Common myeloid progenitor, CD34-positive (primary cell): ENCODE measurements around the gene PCGF2.
A peak's percentile ranks its signal among the peaks of the same experiment; 100 is the strongest.
"Not testable (repeated sequence)": the region's sequence is repeated elsewhere in the genome, so short reads cannot be mapped to it uniquely, and the experiment has no call there.

Experiments used
- CTCF ChIA-PET: fragments of 350-600 bp; sonication (Branson Sonifier 250); formaldehyde crosslinking; loops from one replicate; lab custom pipeline; 2021; ENCODE audit warnings: antibody characterized with exemption; lab: Charles Lee
- POLR2A ChIA-PET: fragments of 350-600 bp; sonication (Branson Sonifier 250); formaldehyde crosslinking; loops from one replicate; lab custom pipeline; 2021; ENCODE audit warnings: antibody characterized with exemption; lab: Charles Lee
- DNase-seq, 3 donors: peaks; one replicate each; pipeline versions ENCODE4 v3.0.0 to v3.0.0-alpha.2; 2013
- H3K27ac ChIP-seq, 2 experiments: 1 replicate in 1 of 2; 2 replicates in 1 of 2; pipeline ENCODE4 v1.7.0; 2013; ENCODE audit warnings: inconsistent platforms in 2 of 2, low read length in 2 of 2, mild to moderate bottlenecking in 2 of 2, low read depth in 1 of 2, moderate library complexity in 1 of 2; ENCODE audit not compliant: severe bottlenecking in 2 of 2, insufficient read depth in 1 of 2, poor library complexity in 1 of 2
- H3K27me3 ChIP-seq, 5 experiments: replicated peaks in 2 of 5; 1 replicate in 3 of 5; 2 replicates in 2 of 5; pipeline versions ENCODE4 v1.6.1 to v1.7.0; 2013; ENCODE audit warnings: low read length in 4 of 5, mild to moderate bottlenecking in 2 of 5, moderate library complexity in 2 of 5, inconsistent platforms in 1 of 5; ENCODE audit not compliant: insufficient read depth in 5 of 5, control insufficient read depth in 4 of 5
- H3K36me3 ChIP-seq, 4 experiments: 1 replicate in 2 of 4; 2 replicates in 2 of 4; pipeline versions ENCODE4 v1.6.1 to v1.7.0; 2013; ENCODE audit warnings: low read length in 3 of 4, control low read depth in 1 of 4, mild to moderate bottlenecking in 1 of 4; ENCODE audit not compliant: control insufficient read depth in 4 of 4, insufficient read depth in 4 of 4
- H3K4me1 ChIP-seq, 4 experiments: 1 replicate in 3 of 4; 2 replicates in 1 of 4; pipeline versions ENCODE4 v1.6.1 to v1.7.1; 2013; ENCODE audit warnings: low read length in 3 of 4, mild to moderate bottlenecking in 3 of 4, control low read depth in 1 of 4, inconsistent platforms in 1 of 4, moderate library complexity in 1 of 4; ENCODE audit not compliant: control insufficient read depth in 4 of 4, insufficient read depth in 4 of 4; ENCODE audit errors: control extremely low read depth in 1 of 4
- H3K4me3 ChIP-seq, 7 experiments: 1 replicate in 4 of 7; 2 replicates in 3 of 7; pipeline versions ENCODE4 v1.5.1 to v1.7.0; 2013; ENCODE audit warnings: mild to moderate bottlenecking in 7 of 7, low read length in 6 of 7, moderate library complexity in 6 of 7, inconsistent platforms in 2 of 7, low read depth in 2 of 7, control low read depth in 1 of 7; ENCODE audit not compliant: insufficient read depth in 4 of 7, control insufficient read depth in 1 of 7; ENCODE audit errors: extremely low read depth in 1 of 7
- H3K9me3 ChIP-seq, 5 experiments: 1 replicate in 4 of 5; 2 replicates in 1 of 5; pipeline versions ENCODE4 v1.6.1 to v1.7.1; 2013; ENCODE audit warnings: low read length in 4 of 5, mild to moderate bottlenecking in 2 of 5, inconsistent platforms in 1 of 5, low read depth in 1 of 5, moderate library complexity in 1 of 5; ENCODE audit not compliant: control insufficient read depth in 4 of 5, insufficient read depth in 2 of 5; ENCODE audit errors: control extremely low read depth in 1 of 5
- WGBS: methylation state at CpG from one replicate; pipeline ENCODE4 v1.1.5; 2013; ENCODE audit not compliant: insufficient coverage; 5-methylcytosine and 5-hydroxymethylcytosine counted together

The PCGF2 gene

DNA sequence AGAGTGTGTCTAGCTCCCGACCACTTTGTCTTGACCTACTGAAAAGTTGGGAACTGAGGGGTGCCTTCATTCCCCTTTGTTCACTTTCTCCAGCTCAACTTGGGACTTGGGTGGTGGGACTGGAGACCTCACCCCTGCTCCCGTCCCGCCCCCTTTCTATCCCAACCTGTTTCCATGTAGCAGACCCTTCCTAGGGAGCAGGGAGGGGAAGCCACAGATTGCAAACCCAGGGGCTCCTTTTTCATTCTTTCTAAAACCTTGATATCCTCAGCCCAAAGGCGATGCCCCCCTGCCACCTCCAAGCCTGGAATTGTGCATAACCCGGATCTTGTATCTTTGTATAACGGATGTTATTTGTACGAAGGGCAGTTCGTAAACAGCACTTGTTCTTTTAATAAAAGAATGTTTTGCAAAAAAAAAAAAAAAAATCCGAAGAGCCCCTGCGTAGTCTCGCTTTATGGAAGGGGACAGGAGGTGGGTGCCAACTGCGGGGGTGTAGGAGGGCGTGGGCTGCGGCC, 18.7 kb downstream of the PCGF2 start:
- Histone ChIP-seq H3K4me3 (peak overlapping the region; percentile 50 to 80 (median 67)), H3K9me3 (no peaks in the 10 kb centered on the region), H3K27ac (peak overlapping the region in 1 of 2 experiments; percentile 54), H3K36me3 (peaks cover 0 to 14% (median 4%) of the 10 kb centered on the region in 4 experiments), H3K27me3 (no peaks in the 10 kb centered on the region), H3K4me1 (peaks cover 8 to 54% (median 49%) of the 10 kb centered on the region in 4 experiments)
- ChIA-PET CTCF (interaction anchor here (0.7 to 3.0 kb wide), 8 partner anchors 13 to 221 kb away, joined by 3 to 11 read pairs (median 4); no protein-coding TSS in a partner anchor), POLR2A (no interaction called here)
- DNase-seq, result no peak
- WGBS, result 27% methylated on average over 9 of the region's 14 CpGs

DNA sequence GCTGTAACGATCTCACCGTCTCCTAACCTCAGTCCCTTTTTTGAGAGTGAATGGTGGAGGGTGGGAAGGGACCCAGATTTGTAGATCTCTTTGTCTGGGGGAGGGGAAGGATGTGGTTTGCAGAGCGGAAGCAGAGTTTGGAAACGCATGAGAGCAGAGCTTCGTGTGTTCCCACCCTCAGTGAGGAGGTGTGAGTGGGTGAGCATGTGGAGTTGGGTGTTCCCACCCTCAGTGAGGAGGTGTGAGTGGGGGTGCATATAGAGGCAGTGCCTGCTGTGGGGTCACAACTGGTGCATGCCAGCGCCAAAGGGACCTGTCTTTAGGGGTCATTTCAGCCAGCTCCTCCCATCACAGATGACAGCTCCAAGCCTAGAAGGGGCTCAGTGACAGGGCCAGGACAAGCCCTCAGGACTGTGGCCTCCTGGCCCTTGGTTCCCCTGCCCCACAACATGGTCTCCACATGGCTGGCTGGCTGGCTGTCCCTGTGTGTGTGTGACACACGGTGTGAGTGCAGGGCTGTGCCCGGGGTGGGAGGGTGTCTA, 19.8 kb downstream of the PCGF2 start:
- Histone ChIP-seq H3K36me3 (peaks cover 0 to 16% (median 3%) of the 10 kb centered on the region in 4 experiments), H3K27me3 (no peaks in the 10 kb centered on the region), H3K9me3 (no peaks in the 10 kb centered on the region), H3K4me1 (peaks cover 8 to 59% (median 51%) of the 10 kb centered on the region in 4 experiments), H3K27ac (no peak overlapping the region), H3K4me3 (peak overlapping the region in 1 of 7 experiments; percentile 24)
- peak; percentile 32 to 66 (median 65) for DNase-seq
- POLR2A ChIA-PET, result no interaction called here
- 29% methylated on average over 7 of the region's 8 CpGs for WGBS
- CTCF ChIA-PET, result interaction anchor here (0.7 to 3.0 kb wide), 11 partner anchors 12 to 219 kb away, joined by 3 to 11 read pairs (median 4); no protein-coding TSS in a partner anchor

DNA sequence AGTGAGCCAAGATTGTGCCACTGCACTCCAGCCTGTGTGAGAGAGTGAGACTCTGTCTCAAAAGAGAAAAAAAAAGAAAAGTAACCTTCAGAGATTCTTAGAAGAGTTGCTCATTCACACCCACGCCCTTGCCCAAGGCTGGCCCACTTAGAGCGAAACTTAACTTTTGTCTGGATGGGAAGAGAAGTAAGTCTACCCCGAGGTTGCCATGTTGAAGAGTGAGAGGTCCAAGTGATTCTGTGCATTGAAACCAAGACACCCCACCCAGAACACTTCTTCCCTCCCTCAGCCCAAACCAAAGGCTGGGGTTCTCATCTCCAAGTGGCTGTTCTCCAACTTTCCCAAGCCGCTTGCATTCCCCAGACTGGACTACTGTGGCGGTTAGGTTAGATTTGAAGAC, 20.4 kb downstream of the PCGF2 start:
- POLR2A ChIA-PET, result no interaction called here
- DNase-seq, result no peak
- no peaks in the 10 kb centered on the region for H3K9me3 ChIP-seq
- H3K27ac ChIP-seq, result no peak overlapping the region
- peaks cover 8 to 59% (median 51%) of the 10 kb centered on the region in 4 experiments for H3K4me1 ChIP-seq
- H3K4me3 ChIP-seq, result peak overlapping the region in 1 of 7 experiments; percentile 13
- peaks cover 0 to 14% (median 3%) of the 10 kb centered on the region in 4 experiments for H3K36me3 ChIP-seq
- 100% methylated on average over 1 of the region's 5 CpGs for WGBS
- no peaks in the 10 kb centered on the region for H3K27me3 ChIP-seq
- CTCF ChIA-PET, result interaction anchor here (1.0 to 3.0 kb wide), 8 partner anchors 17 to 58 kb away, joined by 3 to 11 read pairs (median 4); no protein-coding TSS in a partner anchor

DNA sequence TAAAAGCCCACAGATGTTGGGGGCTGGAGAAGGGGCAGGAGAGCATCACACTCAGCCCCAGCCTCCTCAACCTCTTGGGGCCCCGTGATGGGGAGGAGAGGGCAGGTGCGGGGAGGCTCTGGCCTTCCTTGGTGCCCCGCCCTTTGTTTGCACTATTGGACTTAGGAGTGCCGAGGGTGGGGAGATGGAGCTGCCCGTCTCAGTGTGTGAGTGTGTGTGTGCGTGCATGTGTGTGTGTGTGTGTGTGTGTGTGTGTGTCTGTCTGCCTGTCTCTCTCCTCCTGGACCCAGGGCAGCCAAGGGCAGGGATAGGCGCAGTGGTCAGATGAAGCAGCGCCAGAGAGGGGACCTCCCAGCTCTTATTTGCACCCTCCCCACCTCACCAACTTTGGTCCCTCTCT, 22.0 kb downstream of the PCGF2 start:
- CTCF ChIA-PET, DNase-seq, H3K4me3 ChIP-seq, POLR2A ChIA-PET, H3K27ac ChIP-seq, H3K9me3 ChIP-seq, H3K27me3 ChIP-seq: not testable (repeated sequence)
- WGBS, result no CpG with 5 or more reads among the region's 8 CpGs
- H3K4me1 ChIP-seq, result peaks cover 5 to 46% (median 40%) of the 10 kb centered on the region in 4 experiments
- peaks cover 1 to 26% (median 10%) of the 10 kb centered on the region in 4 experiments for H3K36me3 ChIP-seq

DNA sequence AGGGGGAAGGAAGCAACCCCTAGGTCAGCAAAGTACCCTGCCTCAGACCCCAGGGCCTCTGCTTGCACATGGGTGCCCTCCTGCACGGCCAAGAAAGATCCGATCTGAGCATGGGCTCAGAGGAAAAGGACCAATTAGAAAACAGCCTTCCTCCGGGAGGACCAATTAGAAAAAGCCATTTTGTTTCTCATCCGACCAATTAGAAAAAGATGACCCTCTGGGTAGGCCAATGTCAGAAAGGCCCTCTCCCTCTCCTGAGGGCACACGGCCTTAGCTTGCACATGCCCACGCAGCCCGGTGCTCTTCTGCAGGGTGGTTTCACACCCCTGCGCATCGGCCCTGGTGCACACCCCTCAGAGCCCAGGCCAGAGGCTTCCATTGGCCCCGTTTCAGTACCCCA, 23.1 kb downstream of the PCGF2 start:
- ChIA-PET POLR2A (interaction anchor here (0.6 to 1.3 kb wide), 2 partner anchors 23 to 1112 kb away, joined by 3 read pairs; no protein-coding TSS in a partner anchor), CTCF (interaction anchor here (1.3 to 3.0 kb wide), 4 partner anchors 11 to 30 kb away, joined by 3 to 18 read pairs (median 12); partner anchors contain the start of gene MLLT6)
- Histone ChIP-seq H3K4me3 (no peak overlapping the region), H3K36me3 (peaks cover 5 to 36% (median 17%) of the 10 kb centered on the region in 4 experiments), H3K9me3 (no peaks in the 10 kb centered on the region), H3K4me1 (peaks cover 5 to 37% (median 32%) of the 10 kb centered on the region in 4 experiments), H3K27me3 (no peaks in the 10 kb centered on the region), H3K27ac (no peak overlapping the region)
- DNase-seq, result no peak
- 94% methylated on average over 9 of the region's 10 CpGs for WGBS

DNA sequence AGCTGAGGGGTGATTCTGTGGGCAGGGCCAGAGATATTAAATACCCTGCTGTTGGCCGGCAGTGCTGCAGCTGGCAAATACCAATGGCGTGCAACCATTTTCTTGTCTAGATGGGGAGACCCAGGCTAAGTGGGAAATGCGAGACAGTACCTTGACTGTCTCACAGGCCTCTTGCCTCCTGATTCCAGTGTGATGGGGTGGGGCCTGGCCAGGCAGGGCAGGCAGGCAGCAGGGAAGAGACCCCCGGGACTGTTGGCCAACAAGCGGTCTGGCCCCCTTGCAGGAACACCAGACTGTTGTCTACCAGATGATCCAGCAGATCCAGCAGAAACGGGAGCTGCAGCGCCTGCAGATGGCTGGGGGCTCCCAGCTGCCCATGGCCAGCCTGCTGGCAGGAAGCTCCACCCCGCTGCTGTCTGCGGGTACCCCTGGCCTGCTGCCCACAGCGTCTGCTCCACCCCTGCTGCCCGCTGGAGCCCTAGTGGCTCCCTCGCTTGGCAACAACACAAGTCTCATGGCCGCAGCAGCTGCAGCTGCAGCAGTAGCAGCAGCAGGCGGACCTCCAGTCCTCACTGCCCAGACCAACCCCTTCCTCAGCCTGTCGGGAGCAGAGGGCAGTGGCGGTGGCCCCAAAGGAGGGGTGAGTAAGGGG, 23.7 kb downstream of the PCGF2 start:
- H3K27me3 ChIP-seq, result no peaks in the 10 kb centered on the region
- peak; percentile 50 to 78 (median 72) for DNase-seq
- H3K4me3 ChIP-seq, result peak overlapping the region in 1 of 7 experiments; percentile 25
- H3K36me3 ChIP-seq, result peaks cover 5 to 41% (median 20%) of the 10 kb centered on the region in 4 experiments
- H3K9me3 ChIP-seq, result no peaks in the 10 kb centered on the region
- ChIA-PET POLR2A (interaction anchor here (0.6 to 1.7 kb wide), 5 partner anchors 12 to 1111 kb away, joined by 3 to 7 read pairs (median 3); partner anchors contain the start of gene MLLT6), CTCF (interaction anchor here (1.0 to 3.0 kb wide), 7 partner anchors 10 to 50 kb away, joined by 3 to 18 read pairs (median 4); partner anchors contain the start of genes EPOP and MLLT6)
- H3K27ac ChIP-seq, result no peak overlapping the region
- WGBS, result 39% methylated on average over 7 of the region's 16 CpGs
- peaks cover 5 to 33% (median 27%) of the 10 kb centered on the region in 4 experiments for H3K4me1 ChIP-seq
